HG03280 (cell line): Measurements from ENCODE around the gene ARRDC3.
"Not testable (repeated sequence)": the region's sequence is repeated elsewhere in the genome, so short reads cannot be mapped to it uniquely, and the experiment has no call there.

ENCODE experiments used
- ATAC-seq: cut with Tn5 transposase; IDR thresholded peaks from one replicate; pipeline ENCODE4 v1.9.1; 2021; ENCODE audit warnings: mild to moderate bottlenecking, moderate library complexity; ENCODE audit not compliant: unreplicated experiment

Gene ARRDC3

DNA sequence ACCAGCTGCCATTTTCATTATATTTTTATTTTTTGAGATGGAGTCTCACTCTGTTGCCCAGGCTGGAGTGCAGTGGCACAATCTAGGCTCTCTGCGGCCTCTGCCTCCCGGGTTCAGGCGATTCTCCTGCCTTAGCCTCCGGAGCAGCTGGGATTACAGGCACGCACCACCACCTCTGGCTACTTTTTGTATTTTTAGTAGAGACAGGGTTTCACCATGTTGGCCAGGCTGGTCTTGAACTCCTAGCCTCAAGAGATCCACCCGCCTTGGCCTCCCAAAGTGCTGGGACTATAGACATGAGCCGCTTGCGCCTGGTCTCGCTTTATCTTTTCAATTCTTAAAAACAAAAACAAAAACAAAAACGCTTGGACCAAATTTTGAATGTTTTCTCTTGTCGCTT, 2.5 kb upstream of the ARRDC3 start:
- ATAC-seq = not testable (repeated sequence)

DNA sequence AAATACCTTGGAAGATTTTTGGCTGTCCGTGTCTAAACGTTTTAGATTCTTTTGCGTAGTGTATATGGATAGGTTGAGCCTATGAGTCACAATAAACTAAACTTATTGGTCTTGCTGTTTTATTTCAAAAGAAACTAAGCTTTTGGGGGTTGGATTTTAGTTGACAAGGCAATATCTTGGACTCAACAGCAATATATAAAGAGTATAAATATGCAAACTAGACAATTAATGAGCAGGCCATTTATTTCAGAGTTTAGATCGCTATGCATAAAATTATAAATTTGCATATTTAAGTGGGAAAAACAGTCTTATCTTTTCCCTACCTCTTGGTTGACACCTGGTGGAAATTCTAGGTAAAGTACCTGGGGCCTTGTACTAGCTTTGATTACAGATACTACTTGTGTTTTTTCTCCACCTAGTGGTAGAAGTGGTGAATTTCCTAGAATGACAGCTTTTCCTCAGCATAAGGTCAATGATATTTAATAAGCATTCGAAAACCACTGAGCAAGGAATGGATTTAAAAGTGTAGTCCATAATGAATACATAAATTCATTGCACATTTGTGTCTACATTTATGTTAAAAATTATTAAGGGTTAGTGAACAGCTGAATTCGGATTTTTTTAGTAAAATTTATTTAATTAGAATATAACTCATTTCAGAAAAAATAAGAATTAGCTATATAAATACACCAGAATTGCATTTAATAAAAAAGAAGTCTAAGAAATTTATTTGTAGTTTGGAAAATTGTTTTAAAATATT, 1.7 kb upstream of the ARRDC3 start:
- ATAC-seq = peak; percentile 11

DNA sequence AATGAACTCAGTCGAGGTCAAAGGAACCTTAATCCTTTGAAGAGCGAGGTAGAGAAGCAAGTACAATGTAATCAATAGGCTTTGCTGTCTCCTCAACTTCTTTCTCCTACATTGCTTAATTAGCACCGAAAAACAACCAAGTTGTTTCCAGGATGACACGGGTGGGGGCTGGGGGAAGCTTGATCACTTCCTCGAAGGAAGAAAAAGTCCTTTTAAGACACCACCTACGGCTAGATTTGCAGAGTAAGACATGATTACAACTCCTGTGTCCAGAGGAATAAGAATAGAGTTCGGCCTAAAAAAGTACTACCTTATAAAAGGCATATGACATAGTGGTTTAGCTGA, 811 bp upstream of the ARRDC3 start:
- ATAC-seq = no peak

DNA sequence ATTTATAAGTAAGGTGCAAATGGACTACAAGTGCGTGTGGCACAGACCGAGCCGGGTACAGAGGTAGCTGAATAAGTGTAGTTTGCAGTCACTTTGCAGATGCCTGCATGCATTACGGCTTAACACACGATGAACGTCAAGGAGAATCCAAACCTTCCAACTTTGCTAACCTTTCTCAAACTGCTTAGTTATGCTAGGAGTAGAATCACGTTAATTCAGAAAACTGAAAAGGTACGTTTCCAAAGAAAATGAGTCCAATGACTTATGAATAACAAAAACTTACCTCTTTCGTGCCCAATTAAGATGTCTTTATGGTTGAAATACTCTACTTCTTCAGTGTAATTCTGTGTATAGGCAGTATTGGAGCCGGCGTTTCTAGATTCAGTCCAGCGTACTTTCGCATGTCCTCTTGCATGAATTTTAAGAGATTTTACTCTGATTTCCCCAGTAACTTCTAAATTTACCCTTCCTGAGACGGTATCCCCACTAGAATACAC, 539 bp downstream of the ARRDC3 start:
- no peak for ATAC-seq

DNA sequence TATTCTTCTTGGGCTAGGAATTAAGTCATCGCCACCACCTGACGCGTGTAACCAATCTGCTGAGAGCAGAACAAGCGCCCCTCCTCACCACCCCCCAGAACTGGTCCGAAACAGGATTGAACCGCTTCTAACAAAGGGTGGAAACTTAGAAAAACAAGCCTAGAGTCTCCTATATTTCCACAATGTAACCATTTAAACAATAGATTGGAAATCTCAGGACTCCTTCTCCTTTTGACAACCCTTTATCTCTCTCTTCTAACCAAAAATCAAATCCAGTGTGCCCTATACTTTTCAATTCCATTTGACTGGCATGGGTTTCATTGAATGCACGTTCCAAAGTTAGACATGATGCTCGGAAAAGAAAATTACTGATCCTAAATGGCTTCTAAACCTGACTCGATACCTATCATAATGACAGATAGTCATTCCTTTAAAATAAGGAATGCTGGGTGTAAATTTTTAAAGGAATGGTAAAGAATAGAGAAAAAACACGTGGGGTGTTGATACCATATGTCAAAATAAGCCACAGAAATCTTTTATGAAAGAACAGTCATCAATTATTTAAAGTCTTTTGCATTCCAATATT, 1.2 kb downstream of the ARRDC3 start:
- peak; percentile 16 for ATAC-seq

DNA sequence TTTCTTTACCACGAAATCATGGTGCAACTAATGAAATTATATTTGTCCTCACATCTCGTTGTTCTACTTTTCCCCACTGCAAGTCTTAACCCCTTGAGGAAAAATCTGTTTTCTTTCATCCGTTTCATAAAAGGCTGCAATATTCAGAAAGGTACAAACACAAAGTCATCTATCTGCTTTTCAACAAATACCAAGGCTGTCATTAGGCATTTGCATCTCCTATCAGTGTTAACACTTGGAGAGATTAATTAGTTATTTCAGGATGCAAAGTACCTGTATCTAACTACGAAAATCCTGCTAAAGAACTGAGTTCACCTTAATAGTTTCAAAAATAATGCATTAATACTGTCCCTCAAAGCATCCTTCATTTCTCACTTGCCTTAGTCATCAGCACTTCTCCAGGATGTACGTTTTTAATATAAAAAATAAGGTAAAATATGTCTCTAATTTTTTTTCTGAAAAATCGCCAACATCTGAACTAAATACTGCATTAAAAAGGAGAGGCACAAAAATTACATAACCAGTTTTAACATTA, 1.8 kb downstream of the ARRDC3 start:
- no peak for ATAC-seq

DNA sequence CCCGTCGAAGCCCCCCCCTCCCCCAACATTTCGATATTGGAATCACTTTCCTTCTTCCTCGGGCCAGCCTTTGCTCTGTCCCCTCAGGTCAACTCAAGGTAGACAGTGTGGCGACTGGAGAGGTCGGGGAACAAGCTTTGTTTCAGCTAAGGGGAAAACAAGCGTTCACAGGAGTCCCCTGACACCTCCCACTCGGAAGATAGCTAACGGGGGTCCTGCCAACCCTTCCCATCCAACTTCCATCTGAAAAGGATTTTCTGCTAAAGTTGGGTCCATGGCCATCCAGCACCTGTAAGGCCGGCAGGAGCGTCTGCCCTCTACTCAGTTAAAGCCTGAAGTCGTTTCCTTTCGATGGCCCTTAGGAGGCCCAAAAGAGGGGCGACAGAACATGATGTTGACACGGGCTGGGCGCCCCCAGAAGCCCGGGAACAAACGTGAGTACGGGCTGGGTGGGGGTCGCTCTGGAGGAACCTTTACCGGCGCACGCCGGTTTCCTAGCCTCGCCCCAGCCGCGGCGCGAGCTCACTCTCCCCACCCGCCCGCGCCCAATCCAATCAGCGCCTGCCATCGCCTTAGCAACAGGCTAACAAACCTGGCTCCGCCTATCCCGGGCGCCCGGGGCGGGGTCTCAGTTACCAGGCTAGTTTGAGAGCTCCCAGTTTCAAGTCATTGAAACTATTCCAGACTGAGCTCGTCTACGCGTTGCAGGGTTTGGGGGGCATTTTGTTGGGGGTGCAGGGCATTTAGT, 2.5 kb downstream of the ARRDC3 start:
- ATAC-seq = peak; percentile 50

DNA sequence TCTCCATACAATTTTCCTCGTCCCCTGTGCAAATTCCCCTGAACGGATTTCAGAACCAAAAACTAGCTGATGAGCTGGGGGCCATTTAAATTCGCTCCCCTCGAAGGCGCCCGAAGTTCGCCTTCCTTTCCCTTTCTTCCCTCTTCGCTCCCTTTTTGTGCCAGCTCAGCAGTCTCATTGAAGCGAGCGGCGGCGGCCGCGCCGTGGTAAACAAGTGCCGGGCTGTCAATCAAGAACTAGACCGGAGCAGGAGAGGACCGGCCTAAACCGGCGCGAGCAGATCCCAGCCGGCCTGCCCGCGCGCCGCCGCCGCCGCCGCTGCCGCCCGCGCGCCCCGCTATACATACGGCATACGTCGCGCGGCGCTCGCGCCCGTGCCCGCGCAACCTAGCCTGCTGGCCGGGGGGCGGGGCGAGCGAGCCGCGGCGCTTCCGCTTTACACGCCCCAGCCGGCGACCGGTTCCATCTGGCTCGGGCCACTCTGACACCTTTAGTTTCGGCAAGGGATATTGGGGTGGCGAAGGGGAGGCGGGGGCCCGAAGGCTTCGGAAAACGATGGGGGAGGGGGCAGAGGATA, 3.1 kb downstream of the ARRDC3 start:
- ATAC-seq = peak; percentile 53

DNA sequence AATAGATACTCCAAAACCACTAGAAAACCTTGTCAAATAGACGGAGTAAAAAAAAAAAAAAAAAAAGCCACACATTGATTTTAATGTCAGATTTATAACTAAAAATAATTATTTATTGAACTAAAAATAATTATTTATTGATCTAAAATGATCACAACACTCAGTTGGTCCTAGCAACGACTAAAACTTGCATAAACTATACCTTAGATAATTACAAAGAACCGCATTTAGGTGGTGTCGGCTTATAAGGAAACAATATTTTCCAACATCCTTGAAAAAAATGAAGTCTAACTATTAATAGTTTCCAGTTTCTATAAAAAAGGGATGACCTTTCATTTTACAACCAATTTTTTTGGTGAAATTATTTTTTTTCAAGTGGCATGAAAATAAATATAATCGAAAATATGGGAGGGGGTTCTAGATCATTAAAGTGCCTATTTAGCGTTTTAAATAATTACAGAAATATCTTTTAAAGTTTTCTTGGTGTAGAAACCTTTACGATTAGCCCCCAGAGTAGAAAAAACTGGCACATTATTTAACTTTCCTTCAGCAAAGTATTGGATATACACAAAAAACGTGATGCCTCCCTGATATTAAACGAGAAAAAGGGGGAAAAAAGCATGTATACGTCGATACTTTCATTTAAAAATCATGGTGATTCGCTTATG, 3.7 kb downstream of the ARRDC3 start:
- no peak for ATAC-seq

DNA sequence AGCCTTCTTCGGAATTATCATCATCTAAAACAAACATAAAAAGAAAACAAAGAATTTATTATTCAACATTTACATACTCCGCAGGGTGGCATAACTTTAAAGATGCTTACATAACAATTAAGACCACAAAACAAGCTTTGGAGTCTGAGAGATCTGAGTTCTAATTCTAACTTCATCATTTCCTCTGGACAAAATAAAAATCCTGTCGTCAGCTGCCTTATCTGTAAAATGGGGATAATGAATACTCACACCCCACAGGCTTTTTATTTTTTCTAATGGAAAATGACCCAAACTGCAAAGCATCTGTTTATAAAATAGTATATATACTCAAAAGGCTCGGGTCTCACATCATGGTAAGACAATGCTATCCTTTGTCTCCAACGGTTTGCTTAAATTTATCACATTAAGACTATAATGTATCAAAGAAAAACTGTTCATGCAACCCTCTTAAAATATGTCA, 4.3 kb downstream of the ARRDC3 start:
- ATAC-seq = no peak

DNA sequence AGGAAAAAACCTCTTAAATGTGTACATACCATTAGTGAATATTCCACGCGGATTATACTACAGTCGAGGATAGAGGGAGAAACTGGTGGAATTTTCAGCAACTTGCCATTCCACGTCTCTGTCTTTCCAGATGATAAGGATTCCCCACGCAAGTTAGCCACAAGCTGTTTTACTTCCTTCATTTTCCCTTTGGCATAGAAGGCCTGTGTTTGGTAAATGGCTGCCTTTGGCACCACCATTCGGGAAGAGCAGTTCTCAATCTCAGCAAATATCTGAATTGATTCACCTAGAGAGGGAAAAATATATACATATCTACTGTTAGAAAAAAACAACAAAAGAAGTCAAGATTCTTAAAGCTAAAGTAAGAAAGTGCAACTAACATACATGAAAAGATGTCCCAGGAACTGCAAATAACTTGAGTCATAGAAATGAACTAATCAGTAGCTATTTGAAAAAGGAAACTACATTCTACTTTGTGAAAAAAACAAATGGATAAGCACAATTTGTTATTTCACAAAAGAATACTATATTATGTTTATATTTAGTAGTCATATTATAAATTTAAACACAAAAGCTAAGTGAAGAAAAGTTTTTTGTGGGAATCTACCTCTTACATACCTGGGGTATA, 8.1 kb downstream of the ARRDC3 start:
- no peak for ATAC-seq

DNA sequence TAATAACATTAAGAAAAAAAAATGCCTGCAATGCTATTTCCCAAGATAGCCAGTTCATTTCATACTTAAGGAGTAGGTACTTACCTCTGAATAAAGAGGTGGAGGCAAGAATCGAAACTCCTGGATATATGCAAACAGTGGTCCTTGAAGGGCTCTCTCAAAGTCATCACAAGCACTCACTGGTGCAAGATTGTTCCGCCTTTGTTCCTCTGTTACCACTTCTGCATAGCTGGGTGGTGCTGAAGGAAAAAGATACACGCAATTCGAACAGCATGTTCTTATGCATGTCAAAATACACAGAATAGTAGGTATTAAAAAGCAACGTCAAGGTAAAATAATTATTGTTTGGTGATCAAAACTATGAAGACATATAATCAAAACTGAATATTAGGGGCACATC, 9.5 kb downstream of the ARRDC3 start:
- ATAC-seq = no peak

DNA sequence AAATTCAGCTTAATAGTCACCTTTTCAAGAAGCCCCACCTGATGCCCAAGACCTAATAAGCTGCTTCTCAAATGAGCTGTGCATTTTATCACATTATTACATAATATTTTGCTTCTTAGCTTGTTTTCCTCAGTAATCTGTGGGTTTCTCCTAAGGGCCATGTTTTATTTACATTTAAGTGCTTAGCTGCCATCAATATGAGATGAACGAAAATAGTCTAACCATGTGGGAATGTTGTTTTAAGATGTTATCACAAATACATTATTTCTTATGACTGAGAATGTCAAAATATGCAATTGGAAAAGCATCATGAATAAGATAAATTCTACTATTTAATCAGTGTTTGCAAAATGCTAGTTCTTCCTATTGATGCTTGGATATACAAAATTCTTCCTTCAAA, 10.1 kb downstream of the ARRDC3 start:
- ATAC-seq = no peak

DNA sequence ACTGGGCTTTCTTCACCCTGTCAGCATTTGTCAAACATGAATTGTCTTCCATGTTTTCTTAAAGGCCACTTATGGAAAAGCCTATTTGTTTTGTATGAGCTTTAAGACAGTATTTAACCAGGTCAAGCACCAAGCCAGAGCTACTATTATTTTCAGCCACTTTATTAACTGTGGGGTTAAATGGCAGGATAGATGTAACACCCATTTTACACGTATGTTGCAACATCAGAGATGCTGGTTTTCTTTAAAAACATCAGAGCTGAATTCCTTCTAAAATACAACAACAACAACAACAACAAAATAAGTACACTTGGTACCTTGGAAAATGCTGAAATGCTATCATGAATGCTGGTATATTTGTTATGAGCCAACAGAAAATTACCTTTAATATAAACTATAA, 13.6 kb downstream of the ARRDC3 start:
- ATAC-seq = no peak

DNA sequence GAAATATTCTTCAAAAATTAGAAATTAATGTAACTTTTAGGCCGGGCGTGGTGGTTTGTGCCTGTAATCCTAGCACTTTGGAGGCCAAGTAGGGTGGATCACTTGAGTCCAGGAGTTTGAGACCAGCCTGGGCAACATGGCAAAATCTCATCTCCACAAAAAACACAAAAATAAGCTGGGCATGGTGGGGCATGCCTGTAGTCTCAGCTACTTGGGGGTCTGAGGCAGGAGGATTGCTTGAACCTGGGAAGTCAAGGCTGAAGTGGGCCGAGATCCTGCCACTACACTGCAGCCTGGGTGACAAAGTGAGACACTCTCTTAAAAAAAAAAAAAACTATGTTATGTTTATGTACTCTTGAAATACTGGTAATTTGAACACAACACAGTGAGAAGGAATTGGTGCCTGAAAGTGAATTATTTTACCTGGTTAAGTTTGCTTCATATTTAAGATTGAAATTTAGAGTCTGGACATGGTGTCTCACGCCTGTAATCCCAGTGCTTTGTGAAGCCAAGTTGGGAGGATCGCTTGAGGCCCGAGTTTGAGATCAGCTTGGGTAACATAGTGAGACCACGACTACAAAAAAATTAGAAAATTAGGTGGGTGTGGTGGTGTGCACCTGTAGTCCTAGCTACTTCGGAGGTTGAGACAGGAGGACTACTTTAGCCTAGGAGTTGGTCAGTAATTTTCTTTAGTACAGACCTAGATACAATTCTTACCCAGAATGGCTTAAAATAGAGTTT, 15.0 kb downstream of the ARRDC3 start:
- ATAC-seq = no peak

DNA sequence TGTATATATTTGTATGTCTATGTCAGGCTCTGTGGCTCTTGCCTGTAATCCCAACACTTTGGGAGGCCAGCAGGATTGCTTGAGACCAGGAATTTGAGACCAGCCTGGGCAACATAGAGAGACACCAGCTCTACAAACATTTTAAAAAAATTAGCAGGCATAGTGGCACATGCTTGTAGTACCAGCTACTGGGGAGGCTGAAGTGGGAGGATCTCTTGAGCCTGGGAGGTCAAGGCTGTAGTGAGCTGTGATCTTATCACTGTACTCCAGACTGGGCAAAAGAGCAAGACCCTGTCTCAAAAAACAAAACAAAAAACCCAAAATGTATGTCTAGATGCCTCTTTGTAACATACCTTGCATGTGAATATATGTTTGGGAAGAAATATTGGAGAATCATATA, 15.8 kb downstream of the ARRDC3 start:
- no peak for ATAC-seq

DNA sequence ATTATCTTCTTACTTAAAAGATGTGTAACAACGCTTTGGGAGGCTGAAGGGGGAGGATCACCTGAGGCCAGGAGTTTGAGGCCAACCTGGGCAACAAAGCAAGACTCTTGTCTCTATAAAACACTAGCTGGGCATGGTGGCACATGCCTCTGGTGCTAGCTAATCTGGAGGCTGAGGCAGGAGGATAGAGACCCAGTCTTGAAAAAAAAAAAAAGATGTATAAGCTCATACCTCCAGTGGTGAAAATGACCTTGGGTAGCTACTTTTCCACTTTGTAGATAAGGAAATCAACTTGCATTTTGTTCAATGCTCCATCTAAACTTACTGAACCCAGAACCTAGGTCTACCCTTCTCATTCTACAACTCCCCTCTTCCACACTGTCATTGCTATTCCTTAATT, 16.6 kb downstream of the ARRDC3 start:
- no peak for ATAC-seq

DNA sequence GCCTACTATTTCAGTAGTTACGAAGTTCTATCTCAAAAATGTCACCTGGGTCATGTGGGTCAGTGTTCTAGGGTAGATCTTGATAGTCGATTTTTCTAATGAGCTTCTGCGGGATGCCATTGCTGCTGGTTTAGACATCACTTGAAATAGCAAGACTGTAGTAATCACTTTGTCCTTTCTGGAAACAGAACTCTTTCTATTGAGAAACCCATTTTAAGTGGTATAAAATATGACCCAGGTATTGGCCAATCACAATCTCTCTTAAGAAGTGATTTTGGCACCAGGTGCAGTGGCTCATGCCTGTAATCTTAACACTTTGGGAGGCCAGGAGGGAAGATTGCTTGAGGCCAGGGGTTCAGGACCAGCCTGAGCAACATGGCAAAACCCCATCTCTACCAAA, 17.6 kb downstream of the ARRDC3 start:
- ATAC-seq = no peak

DNA sequence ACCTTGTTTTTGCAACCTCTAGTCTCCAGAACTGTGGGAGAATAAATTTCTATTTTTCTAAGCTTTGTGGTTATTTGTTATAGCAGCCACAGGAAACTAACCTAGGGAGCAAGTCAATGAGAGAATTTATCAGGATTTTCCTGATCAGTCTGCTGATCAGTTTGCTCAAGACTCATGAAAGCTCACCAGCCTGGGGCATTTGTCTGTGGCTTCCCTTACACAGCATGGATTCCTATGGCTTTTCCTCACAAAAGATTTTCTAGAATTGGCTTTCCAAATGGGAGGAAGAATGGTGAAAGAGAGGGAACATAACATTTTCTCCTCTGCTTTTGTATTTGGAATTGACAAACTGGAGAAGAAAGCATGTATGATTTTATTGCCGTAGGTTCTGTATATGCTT, 20.2 kb downstream of the ARRDC3 start:
- no peak for ATAC-seq

DNA sequence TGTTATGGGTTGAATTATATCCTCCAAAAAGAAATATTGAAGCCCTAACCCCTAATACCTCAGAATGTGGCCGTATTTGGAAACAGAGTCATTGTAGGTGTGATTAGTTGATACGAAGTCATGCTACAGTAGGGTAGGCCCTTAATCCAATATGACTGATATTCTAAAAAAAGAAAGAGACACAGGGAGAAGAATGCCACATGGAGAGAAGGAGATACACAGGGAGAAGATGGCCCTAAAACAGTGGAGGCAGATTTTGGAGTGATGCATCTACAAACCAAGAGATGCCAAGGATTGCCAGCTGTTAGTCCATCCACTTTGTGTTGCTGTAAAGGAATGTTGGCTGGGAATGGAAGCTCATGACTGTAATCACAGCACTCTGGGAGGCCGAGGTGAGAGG, 21.3 kb downstream of the ARRDC3 start:
- ATAC-seq = no peak
